ENCODE measurements around the gene NATD1. TPM values are rescaled to one million over a fixed set of nuclear protein-coding genes. Genes with fewer than 3 reads are reported as not detected.
A peak's percentile ranks its signal among the peaks of the same experiment; 100 is the strongest.

NATD1 gene
- total RNA-seq, 1 experiment from 2014 or later, result 7.3 TPM

GRCh38 chr17:21286066-21286770 lies 33.0 kb upstream of the NATD1 start:
- WGBS (ENCODE audit: extremely low coverage, insufficient read length, low lambda C conversion rate), result no CpG with 5 or more reads among the region's 16 CpGs
- H3K27me3 Mint-ChIP-seq (ENCODE audit: low read depth), result peaks cover 31% of the 10 kb centered on the region

More at GRCh38 chr17:21286066-21286770, 33.0 kb upstream of the NATD1 start:
- TF ChIP-seq CTCF (conservative IDR thresholded peaks at IDR 0.05), result no peak
- Histone ChIP-seq H2BK20ac (ENCODE audit: low read depth, low read length, poor library complexity, severe bottlenecking) (no peak overlapping the region), H4K5ac (ENCODE audit: insufficient read length, low read depth, low read length) (no peak overlapping the region), H4K91ac (ENCODE audit: insufficient read length, low read depth, low read length) (no peak overlapping the region), H3T11ph (ENCODE audit: low read length) (no peak overlapping the region), H3K4ac (ENCODE audit: low read depth, low read length) (no peak overlapping the region), H3K23me2 (ENCODE audit: insufficient read length, low read depth, low read length, poor library complexity, severe bottlenecking) (peaks cover 15% of the 10 kb centered on the region), H3K14ac (ENCODE audit: insufficient read depth, low read length) (no peak overlapping the region), H3K23ac (ENCODE audit: insufficient read length, low read depth, low read length) (no peak overlapping the region), H3K79me2 (ENCODE audit: insufficient read depth, low read length) (no peaks in the 10 kb centered on the region; the same call in 1 of the 2 replicates), H4K20me1 (ENCODE audit: control insufficient read depth, insufficient read depth, insufficient read length) (no peaks in the 10 kb centered on the region), H3K4me1 (ENCODE audit: insufficient read depth, low read length) (no peaks in the 10 kb centered on the region), H2BK120ac (ENCODE audit: low read depth, low read length, poor library complexity, severe bottlenecking) (no peak overlapping the region), H2AFZ (ENCODE audit: low read length) (no peak overlapping the region), H3K9me3 (ENCODE audit: control insufficient read depth, low read depth, low read length) (no peaks in the 10 kb centered on the region), H2BK5ac (ENCODE audit: insufficient read length, low read length) (no peak overlapping the region), H4K8ac (replicated peaks; ENCODE audit: insufficient read length, low read depth, low read length) (no peak overlapping the region), H2BK12ac (ENCODE audit: insufficient read length, low read depth, low read length) (no peak overlapping the region), H3K27me3 (ENCODE audit: insufficient read depth, low read length) (peaks cover 7% of the 10 kb centered on the region; the same call in 1 of the 2 replicates), H3K79me1 (ENCODE audit: insufficient read depth, low read depth, low read length, poor library complexity, severe bottlenecking) (no peaks in the 10 kb centered on the region), H3K4me2 (ENCODE audit: insufficient read depth, insufficient read length, low read length) (peak overlapping the region; percentile 80), H3K18ac (ENCODE audit: insufficient read length, low read depth, low read length) (no peak overlapping the region), H2AK5ac (ENCODE audit: insufficient read length, low read length) (no peak overlapping the region), H3K9ac (ENCODE audit: extremely low read depth, insufficient read length, low read length) (no peak overlapping the region), H2BK15ac (ENCODE audit: low read depth, low read length) (no peak overlapping the region), H3K27ac (ENCODE audit: insufficient read length, low read depth, low read length) (no peak overlapping the region), H3K56ac (ENCODE audit: insufficient read length, low read depth, low read length) (no peak overlapping the region)
- Mint-ChIP-seq H3K4me3 (peak overlapping the region; percentile 80 to 92), H3K36me3 (ENCODE audit: insufficient read depth in 1 of 3, low read depth in 3 of 3) (peaks cover 0 to 7% (median 0%) of the 10 kb centered on the region in 3 experiments; a peak in 3 of 7 replicates), H3K9me3 (peaks cover 4 to 5% of the 10 kb centered on the region in 2 experiments), H3K27ac (peak overlapping the region in 1 of 3 experiments; percentile 16; a peak in 1 of 7 replicates), H3K4me1 (peaks cover 21 to 22% of the 10 kb centered on the region in 2 experiments)
- no peak for DNase-seq
